BJ (cell line): ENCODE data around the gene CAPSL. TPM values are rescaled to one million over a fixed set of nuclear protein-coding genes. Genes with fewer than 3 reads are reported as not detected.
"Not testable (repeated sequence)": the region's sequence is repeated elsewhere in the genome, so short reads cannot be mapped to it uniquely, and the experiment has no call there.

Experiments used
- CTCF ChIA-PET: fragments of 350-600 bp; formaldehyde crosslinking; extraction: SDS; loops from one replicate; lab custom pipeline; 2021; ENCODE audit warnings: antibody characterized with exemption, inconsistent platforms; lab: Yijun Ruan, JAX
- POLR2A ChIA-PET: fragments of 300-600 bp; sonication (Branson Sonifier 250); formaldehyde crosslinking; extraction: SDS; loops from one replicate; lab custom pipeline; 2021; ENCODE audit warnings: antibody characterized with exemption; lab: Charles Lee
- DNase-seq: peaks from one replicate; pipeline ENCODE4 v3.0.0-alpha.2; 2011; ENCODE audit warnings: low read depth
- H3K27me3 ChIP-seq: 2 replicates; pipeline ENCODE4 v1.6.0; 2011; ENCODE audit warnings: low read length; ENCODE audit not compliant: control insufficient read depth, insufficient read depth
- H3K36me3 ChIP-seq: 2 replicates; pipeline ENCODE4 v1.5.1; 2011; ENCODE audit warnings: low read length; ENCODE audit not compliant: control insufficient read depth, insufficient read depth
- H3K4me3 ChIP-seq: 2 replicates; pipeline ENCODE4 v1.5.1; 2011; ENCODE audit warnings: low read depth, mild to moderate bottlenecking, control low read depth, low read length
- CTCF ChIP-seq: IDR thresholded peaks from 2 replicates; pipeline ENCODE4 v1.5.1; 2011; ENCODE audit warnings: low read depth, mild to moderate bottlenecking, control low read depth, inconsistent platforms, low read length, moderate library complexity; ENCODE audit not compliant: insufficient read depth
- polyA plus RNA-seq: library from polyadenylated mRNA; depleted of rRNA; stranded (reverse); fragments of >200 nt; gene quantifications from 2 replicates; pipeline ENCODE4 v1.2.3, GENCODE V29; 2011

Gene CAPSL
- polyA plus RNA-seq, 1 experiment = 0.18 TPM

DNA sequence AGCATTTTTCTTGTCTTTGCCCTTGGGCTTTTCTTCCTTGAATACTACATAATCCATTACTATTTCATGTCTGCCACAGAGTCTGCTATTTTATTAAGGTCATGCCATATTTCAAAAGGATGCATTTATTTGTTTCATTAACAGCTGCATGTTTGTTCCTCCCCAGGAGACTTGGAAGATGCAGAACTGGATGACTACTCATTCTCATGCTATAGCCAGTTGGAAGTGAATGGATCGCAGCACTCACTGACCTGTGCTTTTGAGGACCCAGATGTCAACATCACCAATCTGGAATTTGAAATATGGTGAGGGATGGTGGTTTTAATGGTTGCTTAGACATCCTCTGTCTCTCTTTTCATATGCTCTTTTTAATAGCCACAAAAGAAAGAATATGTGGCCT, 77.7 kb downstream of the CAPSL start:
- POLR2A ChIA-PET = interaction anchor here (0.6 kb wide), 1 partner anchor 196 kb away, joined by 3 read pairs; no protein-coding TSS in a partner anchor
- H3K27me3 ChIP-seq = no peaks in the 10 kb centered on the region
- DNase-seq = no peak
- 0 out of 2 replicates have a peak, but pooled peaks cover 2% of the 10 kb centered on the region for H3K36me3 ChIP-seq
- H3K4me3 ChIP-seq = no peak overlapping the region
- no peak for TF ChIP-seq CTCF
- CTCF ChIA-PET = interaction anchor here (0.9 to 1.1 kb wide), 2 partner anchors 64 to 82 kb away, joined by 3 to 5 read pairs; no protein-coding TSS in a partner anchor

GRCh38 chr5:35859101-35859661, 79.2 kb downstream of the CAPSL start:
- POLR2A ChIA-PET = interaction anchor here (0.6 kb wide), 1 partner anchor 69 kb away, joined by 3 read pairs; no protein-coding TSS in a partner anchor
- no peak for DNase-seq
- Histone ChIP-seq H3K36me3 (0 out of 2 replicates have a peak, but pooled peaks cover 2% of the 10 kb centered on the region), H3K27me3 (no peaks in the 10 kb centered on the region), H3K4me3 (no peak overlapping the region)
- CTCF ChIA-PET = interaction anchor here (0.7 to 2.1 kb wide), 7 partner anchors 30 to 381 kb away, joined by 3 to 10 read pairs (median 4); no protein-coding TSS in a partner anchor
- no peak for TF ChIP-seq CTCF

GRCh38 chr5:35857606-35858205, 80.7 kb downstream of the CAPSL start:
- TF ChIP-seq CTCF = no peak
- ChIA-PET CTCF (interaction anchor here (1.3 to 2.2 kb wide), 7 partner anchors 32 to 207 kb away, joined by 3 to 10 read pairs (median 4); no protein-coding TSS in a partner anchor), POLR2A (no interaction called here)
- H3K4me3 ChIP-seq = peak overlapping the region; percentile 30
- H3K36me3 ChIP-seq = no peaks in the 10 kb centered on the region
- no peaks in the 10 kb centered on the region for H3K27me3 ChIP-seq
- DNase-seq = peak; percentile 73

- TF ChIP-seq CTCF = no peak
- no peaks in the 10 kb centered on the region for H3K36me3 ChIP-seq
- no peaks in the 10 kb centered on the region for H3K27me3 ChIP-seq
- ChIA-PET POLR2A (no interaction called here), CTCF (interaction anchor here (1.3 to 2.2 kb wide), 3 partner anchors 73 to 206 kb away, joined by 3 to 7 read pairs (median 5); no protein-coding TSS in a partner anchor)
- H3K4me3 ChIP-seq = peak within 1 kb of the TSS; percentile 30
- no peak for DNase-seq
Observed at GRCh38 chr5:35856765-35857351, 81.6 kb downstream of the CAPSL start, which contains the start of gene IL7R. Gene IL7R, plus strand, starts transcription at chr5:35856891. Its CDS starts 87 bp downstream, at chr5:35856978.

- POLR2A ChIA-PET = interaction anchor here (0.6 kb wide), 1 partner anchor 115 kb away, joined by 5 read pairs; no protein-coding TSS in a partner anchor
Observed at GRCh38 chr5:35856186-35856764, 82.1 kb downstream of the CAPSL start.

More at GRCh38 chr5:35856186-35856764, 82.1 kb downstream of the CAPSL start:
- not testable (repeated sequence) for DNase-seq, H3K27me3 ChIP-seq, H3K36me3 ChIP-seq
- H3K4me3 ChIP-seq = peak overlapping the region; percentile 30; the same call in 1 of the 2 replicates
- CTCF ChIA-PET = interaction anchor here (1.8 to 2.2 kb wide), 2 partner anchors 83 to 205 kb away, joined by 5 to 7 read pairs; no protein-coding TSS in a partner anchor
